ENCODE measurements around the gene F10. TPM values are rescaled to one million over a fixed set of nuclear protein-coding genes. Genes with fewer than 3 reads are reported as not detected.

The F10 gene
- total and polyA plus RNA-seq, 2 experiments from 2014 or later, result 0.76 to 1.6 TPM

GRCh38 chr13:113149711-113150549 is 27.3 kb downstream of the F10 start (continued):
- TF ChIP-seq ZNF462 (CRISPR knock-in tag; IDR thresholded peaks at IDR 0.05), result no peak
- TF ChIP-seq STAT1 (IDR thresholded peaks at IDR 0.05; ENCODE audit: unreplicated experiment), result no peak
- TF ChIP-seq ZNF114 (CRISPR knock-in tag; IDR thresholded peaks at IDR 0.05), result no peak
- TF ChIP-seq REST (IDR thresholded peaks at IDR 0.05; ENCODE audit: unreplicated experiment), result no peak
- TF ChIP-seq NANOG (IDR thresholded peaks at IDR 0.05; ENCODE audit: borderline replicate concordance), result no peak

Data from GM23338 (cell line).